Panc1 (cell line): ENCODE data around the gene MTA3.

Source experiments
- CTCF ChIP-seq: fragments of 450-650 bp; IDR thresholded peaks from 2 replicates; pipeline ENCODE4 v1.5.1; 2017; ENCODE audit warnings: mild to moderate bottlenecking
- REST ChIP-seq, 2 experiments: IDR thresholded peaks; 2 replicates each; pipeline ENCODE4 v1.6.1; 2011 to 2012; ENCODE audit warnings: low read depth in 2 of 2, control low read depth in 1 of 2, low read length in 1 of 2, mild to moderate bottlenecking in 1 of 2, moderate library complexity in 1 of 2; ENCODE audit not compliant: insufficient read depth in 1 of 2
- SIN3A ChIP-seq: IDR thresholded peaks from 2 replicates; pipeline ENCODE4 v1.6.1; 2012; ENCODE audit warnings: low read depth, mild to moderate bottlenecking, low read length, moderate library complexity, borderline replicate concordance; ENCODE audit not compliant: insufficient read depth

- TF ChIP-seq CTCF: no peak
- TF ChIP-seq REST (IDR thresholded peaks at IDR 0.05; ENCODE audit: insufficient read depth in 1 of 2, low read depth in 2 of 2, low read length in 1 of 2): no peak
- TF ChIP-seq SIN3A: no peak
Measured at GRCh38 chr2:42550870-42551269, 17.6 kb upstream of the MTA3 start.
